Stimulated activated CD8-positive, alpha-beta memory T cell treated with anti-CD3 and anti-CD28 coated beads, Interleukin-7, amount 100 ng/mL, for 48 hours (primary cell): Measurements from ENCODE around the gene CLSTN3.
"Not testable (repeated sequence)": the region's sequence is repeated elsewhere in the genome, so short reads cannot be mapped to it uniquely, and the experiment has no call there.

Experiments used
- DNase-seq, 2 donors: peaks; one replicate each; pipeline ENCODE4 v3.0.0-alpha.2; 2020; ENCODE audit warnings: low read depth in 1 of 2; ENCODE audit errors: extremely low read depth in 1 of 2

Gene CLSTN3

DNA sequence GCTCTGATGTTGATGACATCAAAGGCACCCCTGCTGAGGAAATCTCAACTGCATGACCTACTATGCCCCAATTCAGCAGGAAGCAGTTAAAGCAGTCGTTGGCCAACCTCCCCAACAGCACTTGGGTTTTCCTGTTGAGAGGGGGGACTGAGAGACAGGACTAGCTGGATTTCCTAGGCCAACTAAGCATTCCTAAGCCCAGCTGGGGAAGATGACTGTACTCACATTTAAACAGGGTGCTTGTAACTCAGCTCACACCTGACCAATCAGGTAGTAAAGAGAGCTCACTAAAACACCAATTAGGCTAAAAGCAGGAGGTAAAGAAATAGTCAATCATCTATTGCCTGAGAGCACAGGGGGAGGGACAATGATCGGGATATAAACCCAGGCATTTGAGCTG lies 55.9 kb downstream of the CLSTN3 start:
- DNase-seq, result not testable (repeated sequence)

- peak; percentile 21 to 63 for DNase-seq
Measured at GRCh38 chr12:7188562-7189397, 58.6 kb downstream of the CLSTN3 start.

GRCh38 chr12:7189398-7190267 lies 59.5 kb downstream of the CLSTN3 start, which contains the start of gene PEX5:
TSS of gene PEX5 (plus strand) at chr12:7189686. CDS start at chr12:7190378, 692 bp downstream.
- peak; percentile 75 to 78 for DNase-seq

GRCh38 chr12:7190268-7191055 lies 60.3 kb downstream of the CLSTN3 start:
- peak in 1 of 2 donors; percentile 0 for DNase-seq

- no peak for DNase-seq
Measured at GRCh38 chr12:7193674-7194073, 63.5 kb downstream of the CLSTN3 start.

DNA sequence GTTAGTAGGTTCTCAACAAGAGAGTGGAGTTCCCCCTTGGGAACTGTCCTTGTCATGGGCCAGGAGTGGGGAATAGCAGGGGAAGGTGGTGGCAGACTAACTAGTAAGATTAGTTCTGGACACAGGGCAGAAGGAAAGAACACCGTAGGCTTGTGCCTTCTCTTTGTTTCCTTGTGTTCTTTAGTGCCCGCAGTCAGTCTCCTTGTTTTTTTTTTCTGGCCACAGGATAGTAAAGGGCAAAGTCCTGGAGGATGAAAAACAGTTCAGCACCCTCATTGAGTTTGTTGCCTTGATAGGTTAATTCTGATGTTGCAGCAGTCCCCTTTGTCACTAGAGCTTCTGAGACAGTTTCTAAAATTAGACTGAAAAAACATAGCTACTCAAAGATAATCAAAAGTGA lies 67.7 kb downstream of the CLSTN3 start:
- DNase-seq, result no peak

DNA sequence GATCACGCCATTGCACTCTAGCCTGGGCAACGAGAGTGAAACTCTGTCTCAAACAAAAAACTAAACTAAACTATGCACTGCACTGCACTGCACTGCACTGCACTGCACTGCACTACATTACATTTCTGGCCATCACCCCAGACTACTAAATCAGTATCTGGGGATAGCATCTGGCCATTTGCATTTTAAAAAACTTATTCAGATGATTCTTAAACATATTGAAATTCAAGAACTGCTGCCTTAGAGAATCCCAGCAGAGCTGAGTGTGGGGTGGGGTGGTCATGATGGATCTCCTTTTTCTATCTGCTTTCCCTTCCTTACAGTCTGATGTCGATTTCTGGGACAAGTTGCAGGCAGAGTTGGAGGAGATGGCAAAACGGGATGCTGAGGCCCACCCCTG lies 72.9 kb downstream of the CLSTN3 start:
- no peak for DNase-seq

DNA sequence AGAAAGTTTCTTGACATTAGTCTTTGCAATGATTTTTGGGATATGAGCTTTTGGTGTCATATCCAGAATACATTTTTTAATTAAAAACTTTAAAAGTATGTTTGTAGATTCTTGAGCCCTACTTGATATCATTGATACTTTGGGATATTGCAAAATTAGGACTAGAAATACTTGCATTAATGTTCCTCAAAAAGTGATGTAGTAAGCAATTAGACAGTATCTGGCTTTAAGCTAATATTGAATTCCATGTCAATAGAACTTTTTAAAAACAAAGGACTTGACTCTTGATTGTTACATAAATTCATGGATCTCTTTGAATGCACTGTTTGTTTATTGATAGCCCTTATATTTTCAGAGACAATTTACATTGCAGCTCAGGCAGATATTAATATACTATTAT lies 74.9 kb downstream of the CLSTN3 start:
- no peak for DNase-seq

DNA sequence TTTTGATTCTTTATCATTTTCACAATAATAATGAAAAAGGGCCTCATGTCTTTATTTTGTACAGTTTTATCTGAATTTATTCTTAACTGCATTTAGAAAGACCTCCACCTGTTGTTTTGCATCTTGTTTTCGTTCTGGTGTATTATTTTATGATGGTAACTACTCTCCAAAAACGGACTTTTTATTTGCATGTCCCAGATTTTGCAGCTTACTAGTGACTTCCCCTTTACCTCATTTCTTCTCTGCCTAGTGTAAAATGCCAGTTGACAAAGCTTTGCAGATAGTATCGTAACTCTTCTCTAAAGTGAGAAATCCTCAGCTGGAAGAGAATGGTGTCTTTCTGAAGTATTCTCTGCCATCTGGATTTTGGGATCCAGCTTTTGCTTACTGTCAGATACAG lies 76.5 kb downstream of the CLSTN3 start:
- DNase-seq, result no peak

DNA sequence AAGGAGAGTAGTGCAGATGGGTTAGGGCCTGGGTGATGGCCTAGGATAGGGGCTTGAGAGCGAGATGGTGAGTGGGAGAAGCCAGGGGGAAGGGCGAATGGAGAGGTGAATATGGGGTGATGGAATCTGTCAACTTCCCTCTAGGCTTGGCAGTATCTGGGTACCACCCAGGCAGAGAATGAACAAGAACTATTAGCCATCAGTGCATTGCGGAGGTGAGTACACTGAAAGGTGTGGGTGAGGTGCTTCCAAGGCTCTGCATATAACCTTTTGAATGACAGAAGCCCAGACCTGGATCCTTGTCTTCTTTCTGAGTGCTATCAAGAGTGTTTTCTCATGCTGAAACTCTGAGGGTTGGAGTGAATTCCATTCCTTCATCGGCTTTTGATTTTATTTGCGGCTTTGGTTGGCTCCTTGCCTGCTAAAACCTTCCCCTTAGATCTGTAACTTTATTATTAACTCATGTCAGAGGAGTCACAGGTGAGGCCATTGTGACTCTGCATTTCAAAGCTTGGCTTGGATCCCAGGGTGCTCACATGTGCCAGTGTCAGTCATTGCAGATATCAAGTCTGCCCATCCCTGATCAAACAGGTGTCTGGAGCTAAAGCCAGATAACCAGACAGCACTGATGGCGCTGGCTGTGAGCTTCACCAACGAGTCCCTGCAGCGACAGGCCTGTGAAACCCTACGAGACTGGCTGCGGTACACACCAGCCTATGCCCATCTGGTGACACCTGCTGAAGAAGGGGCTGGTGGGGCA lies 77.9 kb downstream of the CLSTN3 start:
- no peak for DNase-seq
